Raji (cell line): ENCODE results near the gene MTSS2.

Experiments
- POLR2A ChIP-seq: IDR thresholded peaks from 2 replicates; pipeline ENCODE4 v1.6.1; 2011; ENCODE audit warnings: low read depth, low read length, control low read depth; ENCODE audit not compliant: insufficient read depth

Gene MTSS2

GRCh38 chr16:70696952-70697593 lies 11.2 kb upstream of the MTSS2 start:
- no peak for TF ChIP-seq POLR2A

GRCh38 chr16:70696355-70696754 lies 10.5 kb upstream of the MTSS2 start:
- TF ChIP-seq POLR2A = no peak

- TF ChIP-seq POLR2A = no peak
Observed at GRCh38 chr16:70695331-70696070, 9.6 kb upstream of the MTSS2 start.

GRCh38 chr16:70694868-70695218 lies 9.0 kb upstream of the MTSS2 start:
- no peak for TF ChIP-seq POLR2A

- no peak for TF ChIP-seq POLR2A
Observed at GRCh38 chr16:70694088-70694867, 8.4 kb upstream of the MTSS2 start.

- TF ChIP-seq POLR2A = no peak
Observed at GRCh38 chr16:70692873-70693671, 7.2 kb upstream of the MTSS2 start.

GRCh38 chr16:70692130-70692872 lies 6.4 kb upstream of the MTSS2 start:
- TF ChIP-seq POLR2A = no peak

GRCh38 chr16:70691223-70692129 lies 5.6 kb upstream of the MTSS2 start:
- no peak for TF ChIP-seq POLR2A

GRCh38 chr16:70689970-70690891 lies 4.4 kb upstream of the MTSS2 start:
- no peak for TF ChIP-seq POLR2A

GRCh38 chr16:70689035-70689969 lies 3.4 kb upstream of the MTSS2 start:
- TF ChIP-seq POLR2A = no peak

GRCh38 chr16:70688246-70688742 lies 2.4 kb upstream of the MTSS2 start:
- TF ChIP-seq POLR2A = no peak
